Rectal smooth muscle tissue (tissue), 1 donor: ENCODE data around the gene CELF4.

Experiments
- H3K27ac ChIP-seq: one replicate; pipeline ENCODE4 v1.7.0; 2013; ENCODE audit warnings: low read depth, low read length, inconsistent platforms
- H3K27me3 ChIP-seq: one replicate; pipeline ENCODE4 v1.7.0; 2013; ENCODE audit warnings: low read length; ENCODE audit not compliant: control insufficient read depth, insufficient read depth
- H3K36me3 ChIP-seq: one replicate; pipeline ENCODE4 v1.7.0; 2013; ENCODE audit warnings: low read length; ENCODE audit not compliant: control insufficient read depth, insufficient read depth
- H3K4me1 ChIP-seq: one replicate; pipeline ENCODE4 v1.7.0; 2013; ENCODE audit warnings: low read length; ENCODE audit not compliant: control insufficient read depth, insufficient read depth
- H3K4me3 ChIP-seq: one replicate; pipeline ENCODE4 v1.7.0; 2013; ENCODE audit warnings: low read length
- H3K9ac ChIP-seq: one replicate; pipeline ENCODE4 v1.7.0; 2013; ENCODE audit warnings: low read length

The CELF4 gene

GRCh38 chr18:37493352-37493935 is 72.2 kb downstream of the CELF4 start:
- no peak overlapping the region for H3K9ac ChIP-seq
- H3K27ac ChIP-seq = no peak overlapping the region
- no peaks in the 10 kb centered on the region for H3K36me3 ChIP-seq
- H3K4me1 ChIP-seq = no peaks in the 10 kb centered on the region
- H3K4me3 ChIP-seq = no peak overlapping the region
- H3K27me3 ChIP-seq = peaks cover 6% of the 10 kb centered on the region

GRCh38 chr18:37492952-37493351 is 72.6 kb downstream of the CELF4 start:
- Histone ChIP-seq H3K27me3 (peaks cover 7% of the 10 kb centered on the region), H3K4me1 (no peaks in the 10 kb centered on the region), H3K4me3 (no peak overlapping the region), H3K27ac (no peak overlapping the region), H3K36me3 (no peaks in the 10 kb centered on the region), H3K9ac (no peak overlapping the region)

- H3K4me3 ChIP-seq = no peak overlapping the region
- H3K9ac ChIP-seq = no peak overlapping the region
- peaks cover 14% of the 10 kb centered on the region for H3K27me3 ChIP-seq
- H3K4me1 ChIP-seq = no peaks in the 10 kb centered on the region
- H3K27ac ChIP-seq = no peak overlapping the region
- no peaks in the 10 kb centered on the region for H3K36me3 ChIP-seq
Measured at GRCh38 chr18:37491526-37491925, 74.1 kb downstream of the CELF4 start.

GRCh38 chr18:37489998-37490397 is 75.6 kb downstream of the CELF4 start:
- Histone ChIP-seq H3K27me3 (peaks cover 24% of the 10 kb centered on the region), H3K4me3 (no peak overlapping the region), H3K27ac (no peak overlapping the region)

DNA sequence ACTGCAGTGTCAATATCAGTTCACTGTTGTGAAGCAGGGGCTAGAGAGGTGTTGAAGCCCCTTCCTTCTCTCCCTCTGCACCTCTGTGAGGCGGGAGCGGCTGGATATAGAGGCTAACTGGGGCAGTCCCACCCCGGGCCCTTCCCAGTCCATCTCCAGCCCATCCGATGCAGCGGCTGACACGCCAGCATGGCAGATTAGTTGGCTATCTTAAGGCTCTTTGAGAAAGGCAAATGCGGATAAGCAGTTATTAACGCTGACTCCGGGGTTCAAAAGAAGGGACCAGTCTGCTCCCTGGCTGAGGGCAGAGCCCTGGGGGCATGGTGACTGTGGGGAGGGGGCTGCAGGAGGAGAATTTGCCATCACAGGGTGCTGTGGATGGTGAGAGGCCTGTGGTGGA is 76.6 kb downstream of the CELF4 start:
- Histone ChIP-seq H3K27ac (no peak overlapping the region), H3K4me1 (no peaks in the 10 kb centered on the region), H3K27me3 (peaks cover 24% of the 10 kb centered on the region), H3K36me3 (no peaks in the 10 kb centered on the region), H3K4me3 (no peak overlapping the region), H3K9ac (no peak overlapping the region)

More at GRCh38 chr18:37489998-37490397, 75.6 kb downstream of the CELF4 start:
- Histone ChIP-seq H3K4me1 (no peaks in the 10 kb centered on the region), H3K36me3 (no peaks in the 10 kb centered on the region), H3K9ac (no peak overlapping the region)

GRCh38 chr18:37487400-37487867 is 78.2 kb downstream of the CELF4 start:
- Histone ChIP-seq H3K27me3 (peaks cover 24% of the 10 kb centered on the region), H3K4me3 (no peak overlapping the region), H3K4me1 (no peaks in the 10 kb centered on the region), H3K36me3 (no peaks in the 10 kb centered on the region), H3K27ac (no peak overlapping the region), H3K9ac (no peak overlapping the region)

DNA sequence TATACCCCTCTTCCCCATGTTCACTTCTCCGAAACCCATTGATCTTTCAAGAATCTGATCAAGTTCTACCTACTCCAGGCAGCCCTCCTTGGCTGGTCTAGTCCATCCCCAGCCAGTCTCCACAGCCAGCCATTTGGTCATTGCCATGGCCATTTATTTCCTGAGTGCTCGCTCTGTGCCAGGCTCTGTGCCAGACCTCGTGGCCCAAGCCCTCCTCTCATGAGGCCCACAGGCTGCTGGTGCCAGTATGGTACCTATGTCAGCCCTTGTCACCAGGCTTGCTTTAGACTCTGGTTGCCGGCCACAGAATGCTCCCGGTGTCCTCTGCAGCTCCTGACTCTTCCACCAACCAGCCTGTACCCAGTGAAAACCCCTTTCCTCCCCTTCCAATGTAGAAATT is 78.8 kb downstream of the CELF4 start:
- no peak overlapping the region for H3K4me3 ChIP-seq
- no peaks in the 10 kb centered on the region for H3K4me1 ChIP-seq
- H3K27me3 ChIP-seq = peaks cover 24% of the 10 kb centered on the region
- no peak overlapping the region for H3K9ac ChIP-seq
- no peak overlapping the region for H3K27ac ChIP-seq
- no peaks in the 10 kb centered on the region for H3K36me3 ChIP-seq

DNA sequence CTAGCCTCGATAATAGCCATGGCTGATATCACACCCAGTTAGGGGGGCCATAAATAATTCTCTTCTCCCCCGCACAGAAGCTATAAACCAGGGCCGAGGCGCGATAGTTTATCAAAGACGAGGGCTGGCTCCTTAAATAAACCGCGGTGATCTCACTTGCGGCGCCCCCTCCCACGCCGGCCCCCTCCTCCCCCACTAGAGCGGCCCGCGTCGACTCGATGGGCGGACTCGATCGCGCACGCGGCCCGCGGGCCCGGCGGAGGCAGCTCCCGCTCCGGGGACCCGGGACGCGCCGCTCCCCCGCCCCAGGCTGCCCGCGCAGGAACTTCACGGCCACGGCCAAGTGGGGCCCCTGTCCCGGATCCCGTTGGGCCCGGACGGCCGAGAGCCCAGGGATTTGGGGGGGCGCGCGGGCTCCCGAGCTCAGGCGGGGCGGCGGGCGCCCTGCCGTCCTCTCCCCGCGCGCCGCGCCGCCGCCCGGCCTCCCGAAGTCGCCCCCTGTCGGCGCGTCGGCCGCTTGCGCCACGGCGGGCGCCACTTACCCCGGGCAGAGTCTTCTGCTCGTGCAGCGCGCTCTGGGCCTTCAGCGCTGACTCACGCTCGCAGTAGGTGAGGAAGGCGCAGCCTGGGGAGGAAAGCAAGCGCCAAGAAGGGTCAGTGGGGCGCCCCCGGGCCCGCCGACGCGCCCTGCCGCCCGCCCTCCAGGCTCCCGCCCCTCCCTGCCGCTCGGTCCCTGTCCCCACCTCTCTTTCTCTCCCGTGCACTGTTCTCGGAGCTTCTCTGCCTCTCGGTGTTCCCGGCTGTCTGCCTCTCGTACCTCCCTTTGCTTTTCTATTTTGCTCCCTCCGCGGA is 80.4 kb downstream of the CELF4 start:
- H3K27ac ChIP-seq = no peak overlapping the region

DNA sequence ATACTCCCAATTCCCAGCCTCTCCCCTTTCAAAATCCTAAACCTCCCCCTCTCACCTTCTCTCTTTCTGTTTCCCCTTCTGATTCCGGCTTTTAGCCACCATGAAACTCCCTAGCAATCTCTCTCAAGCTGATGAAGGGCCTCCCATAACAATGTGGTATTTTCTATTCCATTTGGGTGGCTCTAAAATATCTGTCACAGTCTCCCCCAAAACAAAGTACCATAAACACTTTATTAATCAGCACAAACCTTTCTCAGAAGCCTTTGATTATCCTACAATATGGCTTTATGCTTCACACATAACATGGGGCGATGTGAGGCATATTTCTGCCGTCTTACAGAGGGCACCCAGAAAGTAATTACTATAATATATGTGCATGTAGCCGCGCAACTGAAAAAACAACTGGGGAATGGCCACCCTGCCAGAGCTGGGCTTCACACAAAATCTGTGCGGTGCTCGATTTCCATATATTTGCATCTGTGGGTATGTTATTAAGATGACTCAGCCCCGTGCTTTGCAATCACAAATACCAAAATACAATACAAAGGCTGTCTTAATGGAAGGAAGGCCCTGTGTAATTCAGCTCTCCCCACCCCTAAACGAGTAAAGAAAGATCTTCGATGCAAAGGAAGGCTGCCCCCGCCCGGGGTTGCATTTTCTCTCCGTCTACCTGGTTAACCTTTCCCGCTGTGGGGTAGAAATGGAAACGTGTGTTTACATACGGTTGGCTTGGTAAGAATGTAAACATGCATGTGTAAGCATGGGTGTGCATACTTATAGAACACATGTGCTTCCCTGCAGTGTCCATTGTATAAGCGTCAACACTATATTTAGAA is 81.4 kb downstream of the CELF4 start:
- Histone ChIP-seq H3K27ac (no peak overlapping the region), H3K4me1 (no peaks in the 10 kb centered on the region), H3K4me3 (no peak overlapping the region), H3K27me3 (peaks cover 23% of the 10 kb centered on the region), H3K9ac (no peak overlapping the region), H3K36me3 (no peaks in the 10 kb centered on the region)

More for the DNA sequence above, 80.4 kb downstream of the CELF4 start:
- Histone ChIP-seq H3K4me3 (peak overlapping the region; percentile 19), H3K27me3 (peaks cover 24% of the 10 kb centered on the region), H3K36me3 (no peaks in the 10 kb centered on the region), H3K9ac (no peak overlapping the region), H3K4me1 (no peaks in the 10 kb centered on the region)

DNA sequence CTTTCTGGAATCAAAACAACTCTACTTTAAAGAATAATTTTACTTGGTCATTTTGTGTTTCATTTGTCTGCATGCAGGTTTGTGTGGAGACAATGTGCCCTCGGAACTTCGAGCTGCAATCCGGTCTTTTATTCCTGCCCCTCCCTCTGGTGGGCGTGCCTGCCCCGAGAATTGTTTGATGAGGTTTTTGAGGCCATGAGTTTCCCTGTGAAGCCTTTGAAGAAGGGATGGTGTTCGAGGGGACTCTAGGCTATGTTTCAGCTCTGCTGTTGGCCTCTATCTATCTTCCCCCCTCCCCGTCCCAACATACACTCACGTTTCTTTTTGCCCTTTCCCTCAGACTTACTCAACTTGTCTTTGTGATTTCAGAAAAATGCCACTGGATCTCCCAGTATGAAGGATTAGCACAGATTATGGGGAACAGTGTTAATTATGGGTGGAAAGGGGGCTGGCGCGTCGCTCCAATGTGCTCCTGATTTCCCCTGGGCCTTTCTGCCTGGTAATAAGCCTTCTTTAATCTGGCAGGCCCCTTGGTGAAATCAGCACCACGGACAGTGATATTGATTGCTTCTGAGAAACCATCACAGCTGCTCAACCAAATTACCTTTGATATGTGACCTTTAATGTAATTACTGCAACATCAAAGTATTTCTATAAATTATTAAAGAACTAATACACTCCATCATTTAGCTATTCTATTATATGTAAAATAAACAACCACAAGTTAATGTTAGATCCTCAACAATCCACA is 82.2 kb downstream of the CELF4 start:
- Histone ChIP-seq H3K4me1 (no peaks in the 10 kb centered on the region), H3K27me3 (peaks cover 18% of the 10 kb centered on the region), H3K4me3 (no peak overlapping the region), H3K9ac (no peak overlapping the region), H3K36me3 (no peaks in the 10 kb centered on the region), H3K27ac (no peak overlapping the region)

DNA sequence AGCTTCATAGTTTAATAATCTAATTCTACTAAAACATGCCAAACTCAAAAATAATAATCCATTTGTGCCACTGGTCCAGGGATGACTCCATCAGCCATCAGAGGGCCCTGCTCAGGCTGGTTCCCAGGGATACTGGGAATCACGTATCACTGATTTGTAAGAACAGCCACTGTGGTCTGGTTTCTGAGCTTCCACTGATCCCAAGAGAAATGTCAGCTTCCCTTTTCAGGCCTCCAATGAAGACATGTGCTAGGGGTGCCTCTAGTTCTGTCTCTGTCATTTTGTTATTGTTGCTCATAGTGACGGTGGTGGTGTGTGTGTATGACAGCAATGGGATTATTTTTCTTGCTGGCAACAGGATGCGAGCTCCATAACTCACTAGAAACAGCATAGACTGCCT is 83.2 kb downstream of the CELF4 start:
- Histone ChIP-seq H3K9ac (no peak overlapping the region), H3K27me3 (peaks cover 15% of the 10 kb centered on the region), H3K36me3 (no peaks in the 10 kb centered on the region), H3K4me3 (no peak overlapping the region), H3K27ac (no peak overlapping the region), H3K4me1 (no peaks in the 10 kb centered on the region)

- H3K4me3 ChIP-seq = no peak overlapping the region
- peaks cover 12% of the 10 kb centered on the region for H3K27me3 ChIP-seq
- H3K27ac ChIP-seq = no peak overlapping the region
- H3K36me3 ChIP-seq = no peaks in the 10 kb centered on the region
- H3K4me1 ChIP-seq = no peaks in the 10 kb centered on the region
- no peak overlapping the region for H3K9ac ChIP-seq
Measured at GRCh38 chr18:37482002-37482401, 83.6 kb downstream of the CELF4 start.
